SK-N-SH (cell line): ENCODE data around the gene GPR132. TPM values are rescaled to one million over a fixed set of nuclear protein-coding genes. Genes with fewer than 3 reads are reported as not detected.
A peak's percentile ranks its signal among the peaks of the same experiment; 100 is the strongest.

Source experiments
- CHD2 ChIP-seq: fragments of 150-350 bp; IDR thresholded peaks from 2 replicates; pipeline ENCODE4 v1.6.1; 2018; ENCODE audit warnings: low read length; ENCODE audit not compliant: partially characterized antibody
- CTCF ChIP-seq: fragments of 200-600 bp; sonication (generic); IDR thresholded peaks from 2 replicates; pipeline ENCODE4 v1.6.1; 2017; ENCODE audit warnings: antibody characterized with exemption, mild to moderate bottlenecking, moderate library complexity
- ELF1 ChIP-seq: IDR thresholded peaks from 2 replicates; pipeline ENCODE4 v1.4.0; 2012
- EP300 ChIP-seq, 2 experiments: IDR thresholded peaks; 2 replicates each; pipeline versions ENCODE4 v1.4.0 to v1.6.1; 2012; ENCODE audit warnings: borderline replicate concordance in 1 of 2, low read depth in 1 of 2, low read length in 1 of 2
- EZH2phosphoT487 ChIP-seq: fragments of 200-600 bp; sonication (generic); IDR thresholded peaks from 2 replicates; pipeline ENCODE4 v1.6.1; 2017; ENCODE audit warnings: low read depth, mixed run types, mild to moderate bottlenecking, antibody characterized with exemption, moderate library complexity, borderline replicate concordance
- FOSL2 ChIP-seq: IDR thresholded peaks from 2 replicates; pipeline ENCODE4 v1.4.0; 2012; ENCODE audit warnings: low read depth, mild to moderate bottlenecking, moderate library complexity, borderline replicate concordance
- FOXJ3 ChIP-seq: sonication (generic); formaldehyde crosslinking; IDR thresholded peaks from 2 replicates; pipeline ENCODE4 v1.5.1; 2020; ENCODE audit warnings: mild to moderate bottlenecking, missing genetic modification reagents
- FOXM1 ChIP-seq: IDR thresholded peaks from 2 replicates; pipeline ENCODE4 v1.4.0; 2012; ENCODE audit warnings: low read depth, mild to moderate bottlenecking
- GABPA ChIP-seq: IDR thresholded peaks from 2 replicates; pipeline ENCODE4 v1.4.0; 2012; ENCODE audit warnings: low read depth, mild to moderate bottlenecking
- GATA2 ChIP-seq: sonication (generic); formaldehyde crosslinking; IDR thresholded peaks from 2 replicates; pipeline ENCODE4 v1.5.0; 2020; ENCODE audit warnings: mild to moderate bottlenecking, missing genetic modification reagents
- IRF3 ChIP-seq: fragments of 150-350 bp; IDR thresholded peaks from 2 replicates; pipeline ENCODE4 v1.6.1; 2016; ENCODE audit warnings: mild to moderate bottlenecking, low read depth, low read length
- JUND ChIP-seq: IDR thresholded peaks from 2 replicates; pipeline ENCODE4 v1.4.0; 2012
- MAX ChIP-seq: IDR thresholded peaks from 2 replicates; pipeline ENCODE4 v1.4.0; 2012; ENCODE audit warnings: low read depth
- MEF2A ChIP-seq: IDR thresholded peaks from 2 replicates; pipeline ENCODE4 v1.4.0; 2012; ENCODE audit warnings: low read depth, borderline replicate concordance
- MXI1 ChIP-seq: IDR thresholded peaks from 2 replicates; pipeline ENCODE4 v1.6.1; 2012; ENCODE audit warnings: mild to moderate bottlenecking, low read depth, low read length, improper control_type of control experiment
- NRF1 ChIP-seq: IDR thresholded peaks from 2 replicates; pipeline ENCODE4 v1.6.1; 2012; ENCODE audit warnings: low read depth, mild to moderate bottlenecking, low read length
- RAD21 ChIP-seq: IDR thresholded peaks from 2 replicates; pipeline ENCODE4 v1.6.1; 2012; ENCODE audit warnings: mild to moderate bottlenecking, low read length
- RCOR1 ChIP-seq: fragments of 150-350 bp; IDR thresholded peaks from 2 replicates; pipeline ENCODE4 v1.6.1; 2017; ENCODE audit warnings: antibody characterized with exemption, low read length
- RFX5 ChIP-seq: IDR thresholded peaks from 2 replicates; pipeline ENCODE4 v1.6.1; 2012; ENCODE audit warnings: mild to moderate bottlenecking, improper control_type of control experiment, low read length
- RXRA ChIP-seq: IDR thresholded peaks from 2 replicates; pipeline ENCODE4 v1.4.0; 2012; ENCODE audit warnings: low read depth, mild to moderate bottlenecking, borderline replicate concordance
- SIN3A ChIP-seq: IDR thresholded peaks from 2 replicates; pipeline ENCODE4 v1.6.1; 2012; ENCODE audit warnings: low read depth, mild to moderate bottlenecking, low read length, moderate library complexity, borderline replicate concordance
- SMC3 ChIP-seq: IDR thresholded peaks from 2 replicates; pipeline ENCODE4 v1.6.1; 2012; ENCODE audit warnings: low read depth, low read length, improper control_type of control experiment
- TAF1 ChIP-seq: IDR thresholded peaks from 2 replicates; pipeline ENCODE4 v1.6.1; 2012; ENCODE audit warnings: low read depth, mild to moderate bottlenecking, low read length, moderate library complexity, borderline replicate concordance
- TCF12 ChIP-seq: IDR thresholded peaks from 2 replicates; pipeline ENCODE4 v1.4.0; 2012
- USF2 ChIP-seq: fragments of 150-350 bp; IDR thresholded peaks from 2 replicates; pipeline ENCODE4 v1.6.1; 2017; ENCODE audit warnings: antibody characterized with exemption, low read length, low read depth, borderline replicate concordance
- YY1 ChIP-seq: IDR thresholded peaks from 2 replicates; pipeline ENCODE4 v1.4.0; 2012; ENCODE audit warnings: low read depth, mild to moderate bottlenecking
- polyA plus RNA-seq, 3 experiments: library from polyadenylated mRNA; depleted of rRNA; stranded (reverse); fragments of >200 nt; gene quantifications; 2 replicates each; pipeline ENCODE4 v1.2.3, GENCODE V29; 2012

GPR132 gene
- polyA plus RNA-seq, 1 of the 3 experiments (the other 2 are of a cell fraction), result not detected

GRCh38 chr14:105026033-105026785, 39.0 kb downstream of the GPR132 start (continued):
- TF ChIP-seq SMC3 (no peak), NRF1 (no peak), USF2 (no peak), RXRA (no peak), RCOR1 (no peak), SIN3A (no peak), MXI1 (no peak), FOXM1 (0 out of 2 replicates have a peak, but pooled peaks have one; percentile 51), MAX (peak; percentile 56; the same call in 1 of the 2 replicates), GATA2 (CRISPR knock-in tag) (no peak), TAF1 (no peak), EP300 (IDR thresholded peaks at IDR 0.05; ENCODE audit: borderline replicate concordance in 1 of 2, low read depth in 1 of 2, low read length in 1 of 2) (peak in 1 of 2 experiments; percentile 78; a peak in 2 of 4 replicates), MEF2A (no peak), CTCF (no peak), YY1 (no peak), FOXJ3 (CRISPR knock-in tag) (no peak), EZH2phosphoT487 (no peak), JUND (peak; percentile 85), RAD21 (no peak), ELF1 (peak; percentile 50; the same call in 1 of the 2 replicates), RFX5 (no peak), FOSL2 (peak; percentile 93), IRF3 (no peak), CHD2 (no peak), GABPA (no peak), TCF12 (peak; percentile 72)
- TF ChIP-seq, all 33 proteins: peak for 10
